PC-3 (cell line): ENCODE measurements around the gene ARHGAP28. TPM values are rescaled to one million over a fixed set of nuclear protein-coding genes. Genes with fewer than 3 reads are reported as not detected.

Source experiments
- ATAC-seq: fragments of 200-7000 bp; cut with Tn5 transposase; 2 replicates; pipeline ENCODE4 v1.9.1; 2020; ENCODE audit warnings: mild to moderate bottlenecking, moderate library complexity
- BruUV-seq: library from RNA; stranded (reverse); fragments of 400-500 nt; replicated peaks from 2 replicates; lab custom pipeline; 2021; lab: Mats Ljungman, UMichigan
- CTCF ChIA-PET: fragments of 300-600 bp; sonication (Branson Sonifier 250); formaldehyde crosslinking; loops from one replicate; lab custom pipeline; 2022; ENCODE audit warnings: antibody characterized with exemption; lab: Charles Lee
- POLR2A ChIA-PET: fragments of 300-600 bp; sonication (Branson Sonifier 250); formaldehyde crosslinking; loops from one replicate; lab custom pipeline; 2022; ENCODE audit warnings: antibody characterized with exemption; ENCODE audit not compliant: unreplicated experiment; lab: Charles Lee
- DNase-seq: peaks from one replicate; pipeline ENCODE4 v3.0.0-alpha.2; 2015
- H2AFZ ChIP-seq: fragments of 300-600 bp; sonication (generic); 2 replicates; pipeline ENCODE4 v1.6.0; 2016; ENCODE audit warnings: antibody characterized with exemption, low read length
- H3F3A ChIP-seq: fragments of 300-600 bp; sonication (generic); one replicate; pipeline ENCODE4 v1.6.0; 2017; ENCODE audit warnings: antibody characterized with exemption, low read length, control low read depth, mild to moderate bottlenecking; ENCODE audit not compliant: unreplicated experiment
- H3K27ac ChIP-seq: fragments of 300-600 bp; sonication (generic); 2 replicates; pipeline ENCODE4 v1.5.1; 2016; ENCODE audit warnings: mild to moderate bottlenecking, low read length
- H3K27me3 ChIP-seq: fragments of 300-600 bp; sonication (generic); 2 replicates; pipeline ENCODE4 v1.6.1; 2016; ENCODE audit warnings: low read length, mixed read lengths
- H3K36me3 ChIP-seq: fragments of 300-600 bp; sonication (generic); 2 replicates; pipeline ENCODE4 v1.6.1; 2016; ENCODE audit warnings: low read depth, mixed run types, low read length, mixed read lengths
- H3K4me1 ChIP-seq: fragments of 300-600 bp; sonication (generic); 2 replicates; pipeline ENCODE4 v1.5.1; 2016; ENCODE audit warnings: low read length; ENCODE audit not compliant: insufficient read depth
- H3K4me2 ChIP-seq: fragments of 300-600 bp; sonication (generic); 2 replicates; pipeline ENCODE4 v1.6.0; 2016; ENCODE audit warnings: low read length
- H3K4me3 ChIP-seq: fragments of 300-600 bp; sonication (generic); 2 replicates; pipeline ENCODE4 v1.5.1; 2016; ENCODE audit warnings: mild to moderate bottlenecking, low read length, mixed read lengths
- H3K79me2 ChIP-seq: fragments of 300-600 bp; sonication (generic); 2 replicates; pipeline ENCODE4 v1.6.1; 2017; ENCODE audit warnings: low read length, mixed read lengths
- H3K9ac ChIP-seq: fragments of 300-600 bp; sonication (generic); 2 replicates; pipeline ENCODE4 v1.6.0; 2016; ENCODE audit warnings: mild to moderate bottlenecking, low read length
- H3K9me2 ChIP-seq: fragments of 300-600 bp; sonication (generic); replicated peaks from 2 replicates; pipeline ENCODE4 v1.6.1; 2016; ENCODE audit warnings: mixed run types, low read length, mixed read lengths
- H3K9me3 ChIP-seq: fragments of 300-600 bp; sonication (generic); 2 replicates; pipeline ENCODE4 v1.6.1; 2016; ENCODE audit warnings: low read length, mixed read lengths
- H4K20me1 ChIP-seq: fragments of 300-600 bp; sonication (generic); 2 replicates; pipeline ENCODE4 v1.6.1; 2016; ENCODE audit warnings: low read length, mixed read lengths
- EZH2 ChIP-seq: fragments of 300-600 bp; sonication (generic); IDR thresholded peaks from one replicate; pipeline ENCODE4 v1.6.1; 2017; ENCODE audit warnings: antibody characterized with exemption, mild to moderate bottlenecking, low read length; ENCODE audit not compliant: unreplicated experiment
- EZH2phosphoT487 ChIP-seq: fragments of 300-600 bp; sonication (generic); IDR thresholded peaks from 2 replicates; pipeline ENCODE4 v1.6.1; 2018; ENCODE audit warnings: mild to moderate bottlenecking, antibody characterized with exemption, low read length, borderline replicate concordance
- intact Hi-C: fragments of 100-400 bp; cut with micrococcal nuclease; formaldehyde crosslinking; loops from 2 replicates; pipeline ENCODE4 v1.9.0; 2023
- total RNA-seq: library from RNA; depleted of rRNA; stranded (reverse); fragments of >200 nt; gene quantifications from 2 replicates; pipeline ENCODE4 v1.2.3, GENCODE V29; 2014
- TF ChIP-seq, protein P1 (sequence below): fragments of 300-600 bp; sonication (generic); conservative IDR thresholded peaks from 2 replicates; pipeline ENCODE4 v1.5.1; 2017; ENCODE audit warnings: antibody characterized with exemption, low read depth, mild to moderate bottlenecking, low read length

The ARHGAP28 gene
- total RNA-seq, 1 experiment from 2014 or later, result 10.0 TPM

DNA sequence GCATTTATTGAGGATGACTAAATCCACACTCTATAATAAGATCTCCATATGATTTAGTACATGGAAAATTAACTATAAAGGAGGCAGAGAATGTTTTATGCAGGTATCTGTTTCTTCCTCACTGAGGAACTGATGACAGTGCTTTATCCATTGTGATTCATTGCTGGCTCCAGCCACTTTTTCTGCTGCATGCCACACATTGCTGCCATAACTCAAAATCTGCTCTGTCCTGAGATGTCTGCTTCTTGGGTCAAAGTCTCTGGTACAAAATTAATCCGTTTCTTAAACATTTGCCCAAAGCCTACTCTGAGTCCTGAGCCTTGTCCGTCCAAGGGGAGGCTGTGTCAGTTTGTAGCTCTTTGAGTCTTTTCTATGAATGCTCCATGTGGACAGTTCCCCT lies 15.5 kb upstream of the ARHGAP28 start:
- Histone ChIP-seq H3K9ac (no peak overlapping the region), H3K4me1 (peaks cover 26% of the 10 kb centered on the region), H3K9me3 (no peaks in the 10 kb centered on the region), H3K27ac (no peak overlapping the region), H3K79me2 (no peaks in the 10 kb centered on the region), H2AFZ (no peak overlapping the region), H4K20me1 (no peaks in the 10 kb centered on the region), H3K4me2 (no peak overlapping the region), H3K9me2 (no peaks in the 10 kb centered on the region), H3K4me3 (no peak overlapping the region), H3F3A (no peaks in the 10 kb centered on the region), H3K27me3 (no peaks in the 10 kb centered on the region), H3K36me3 (no peaks in the 10 kb centered on the region)
- TF ChIP-seq, protein P1, sequence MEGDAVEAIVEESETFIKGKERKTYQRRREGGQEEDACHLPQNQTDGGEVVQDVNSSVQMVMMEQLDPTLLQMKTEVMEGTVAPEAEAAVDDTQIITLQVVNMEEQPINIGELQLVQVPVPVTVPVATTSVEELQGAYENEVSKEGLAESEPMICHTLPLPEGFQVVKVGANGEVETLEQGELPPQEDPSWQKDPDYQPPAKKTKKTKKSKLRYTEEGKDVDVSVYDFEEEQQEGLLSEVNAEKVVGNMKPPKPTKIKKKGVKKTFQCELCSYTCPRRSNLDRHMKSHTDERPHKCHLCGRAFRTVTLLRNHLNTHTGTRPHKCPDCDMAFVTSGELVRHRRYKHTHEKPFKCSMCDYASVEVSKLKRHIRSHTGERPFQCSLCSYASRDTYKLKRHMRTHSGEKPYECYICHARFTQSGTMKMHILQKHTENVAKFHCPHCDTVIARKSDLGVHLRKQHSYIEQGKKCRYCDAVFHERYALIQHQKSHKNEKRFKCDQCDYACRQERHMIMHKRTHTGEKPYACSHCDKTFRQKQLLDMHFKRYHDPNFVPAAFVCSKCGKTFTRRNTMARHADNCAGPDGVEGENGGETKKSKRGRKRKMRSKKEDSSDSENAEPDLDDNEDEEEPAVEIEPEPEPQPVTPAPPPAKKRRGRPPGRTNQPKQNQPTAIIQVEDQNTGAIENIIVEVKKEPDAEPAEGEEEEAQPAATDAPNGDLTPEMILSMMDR, result no peak
- TF ChIP-seq EZH2 (no peak), EZH2phosphoT487 (no peak)
- DNase-seq (no peak), ATAC-seq (peak; percentile 37)
- no TSS peak for BruUV-seq
- intact Hi-C loops, result no loop called here
- ChIA-PET CTCF (no interaction called here), POLR2A (no interaction called here)

DNA sequence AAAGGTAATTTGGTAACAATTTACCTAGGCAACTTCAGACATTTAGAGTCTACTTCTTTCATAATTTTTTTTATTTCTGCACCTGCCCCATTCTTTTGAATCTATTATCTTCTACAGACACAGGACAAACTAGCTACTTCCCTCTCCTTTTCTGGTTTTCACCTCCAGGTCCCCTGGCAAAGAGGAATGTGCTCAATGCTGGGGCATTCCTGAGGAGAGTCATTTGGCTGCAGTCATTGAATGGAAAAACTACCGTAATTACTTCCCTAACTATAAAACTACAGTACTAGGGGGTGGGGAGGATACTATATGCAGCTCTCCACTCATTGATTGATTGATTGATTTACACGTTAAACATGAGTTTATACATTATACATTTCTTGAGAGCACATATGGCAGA lies 11.2 kb upstream of the ARHGAP28 start:
- Histone ChIP-seq H3K9me3 (no peaks in the 10 kb centered on the region), H3K4me2 (peak overlapping the region; percentile 81), H3K27me3 (no peaks in the 10 kb centered on the region), H3K79me2 (no peaks in the 10 kb centered on the region), H3K4me3 (no peak overlapping the region), H2AFZ (peak overlapping the region; percentile 22), H3K27ac (peak overlapping the region; percentile 92), H4K20me1 (no peaks in the 10 kb centered on the region), H3F3A (peaks cover 12% of the 10 kb centered on the region), H3K4me1 (peaks cover 46% of the 10 kb centered on the region), H3K9ac (no peak overlapping the region; the same call in 1 of the 2 replicates), H3K9me2 (no peaks in the 10 kb centered on the region), H3K36me3 (no peaks in the 10 kb centered on the region)
- no TSS peak for BruUV-seq
- ChIA-PET CTCF (interaction anchor here (0.6 to 0.7 kb wide), 2 partner anchors 24 to 175 kb away, joined by 3 read pairs; no protein-coding TSS in a partner anchor), POLR2A (no interaction called here)
- TF ChIP-seq EZH2, result no peak
- TF ChIP-seq EZH2phosphoT487, result no peak
- TF ChIP-seq, protein P1, result no peak
- DNase-seq (peak; percentile 57), ATAC-seq (no peak)
- intact Hi-C loops, result loop anchor here (2.0 kb wide), 1 partner anchor 29 kb away; no protein-coding TSS in a partner anchor

DNA sequence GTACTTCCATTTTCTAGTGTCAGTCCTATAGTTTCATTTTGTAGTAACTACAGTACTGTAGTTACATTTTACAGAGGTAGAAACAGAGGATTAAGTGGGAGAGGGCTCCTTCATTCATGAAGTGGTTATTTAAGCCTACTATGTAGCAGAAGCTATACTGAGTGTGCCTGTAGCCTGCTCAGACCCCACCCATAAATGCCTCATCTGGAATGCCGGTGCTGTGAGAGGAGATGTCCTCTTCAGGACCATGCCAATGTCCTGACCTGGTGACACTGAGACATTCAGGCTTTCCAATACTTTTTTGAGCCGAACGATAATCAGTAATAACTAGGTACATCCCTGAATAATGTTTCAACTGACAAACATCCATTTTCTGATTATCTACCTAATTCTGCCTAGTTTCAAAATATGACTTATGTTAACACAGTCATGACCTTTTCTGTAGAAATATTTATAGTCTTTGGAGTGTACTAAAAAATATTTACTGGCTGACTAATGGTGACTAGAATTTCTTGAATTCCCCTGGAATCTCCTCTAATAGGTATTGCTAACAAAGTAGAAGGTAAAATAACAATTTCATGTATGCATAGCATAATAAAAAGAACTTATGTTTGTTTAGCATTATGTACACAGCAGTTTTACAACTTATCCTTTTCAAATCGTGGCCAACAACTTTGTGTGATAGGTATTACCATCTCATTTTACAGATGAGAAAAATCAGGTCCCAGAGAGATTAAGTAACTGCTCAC lies 10.2 kb upstream of the ARHGAP28 start:
- ChIA-PET POLR2A (no interaction called here), CTCF (no interaction called here)
- TF ChIP-seq EZH2phosphoT487, result no peak
- no peak for TF ChIP-seq EZH2
- TF ChIP-seq, protein P1, result no peak
- H2AFZ ChIP-seq, result peak overlapping the region; percentile 22
- H3K9ac ChIP-seq, result peak overlapping the region; percentile 61
- TSS peak; percentile 51 for BruUV-seq
- H3K27me3 ChIP-seq, result no peaks in the 10 kb centered on the region
- H3K27ac ChIP-seq, result peak overlapping the region; percentile 92
- DNase-seq (peak; percentile 94), ATAC-seq (peak; percentile 83)
- H3F3A ChIP-seq, result peaks cover 12% of the 10 kb centered on the region
- no peaks in the 10 kb centered on the region for H3K79me2 ChIP-seq
- no peaks in the 10 kb centered on the region for H3K9me2 ChIP-seq
- H3K4me2 ChIP-seq, result peak overlapping the region; percentile 81
- peaks cover 46% of the 10 kb centered on the region for H3K4me1 ChIP-seq
- H4K20me1 ChIP-seq, result no peaks in the 10 kb centered on the region
- peak overlapping the region; percentile 52 for H3K4me3 ChIP-seq
- H3K9me3 ChIP-seq, result no peaks in the 10 kb centered on the region
- intact Hi-C loops, result loop anchor here (1.0 to 2.0 kb wide), 6 partner anchors 10 to 172 kb away; partner anchors contain the start of gene ARHGAP28
- no peaks in the 10 kb centered on the region for H3K36me3 ChIP-seq
